ENCODE data around the gene SKI.
A peak's percentile ranks its signal among the peaks of the same experiment; 100 is the strongest.

SKI gene

GRCh38 chr1:2229037-2229864 lies 1.1 kb downstream of the SKI start:
- in situ Hi-C loops (cut with HindIII; ENCODE audit: low sequenced_read_pairs) = no loop called here
- DNase-seq (ENCODE audit: low read depth) = no peak
- peak overlapping the region; percentile 88 for H3K4me3 ChIP-seq (ENCODE audit: low read depth, low read length)
- TF ChIP-seq, protein P1, sequence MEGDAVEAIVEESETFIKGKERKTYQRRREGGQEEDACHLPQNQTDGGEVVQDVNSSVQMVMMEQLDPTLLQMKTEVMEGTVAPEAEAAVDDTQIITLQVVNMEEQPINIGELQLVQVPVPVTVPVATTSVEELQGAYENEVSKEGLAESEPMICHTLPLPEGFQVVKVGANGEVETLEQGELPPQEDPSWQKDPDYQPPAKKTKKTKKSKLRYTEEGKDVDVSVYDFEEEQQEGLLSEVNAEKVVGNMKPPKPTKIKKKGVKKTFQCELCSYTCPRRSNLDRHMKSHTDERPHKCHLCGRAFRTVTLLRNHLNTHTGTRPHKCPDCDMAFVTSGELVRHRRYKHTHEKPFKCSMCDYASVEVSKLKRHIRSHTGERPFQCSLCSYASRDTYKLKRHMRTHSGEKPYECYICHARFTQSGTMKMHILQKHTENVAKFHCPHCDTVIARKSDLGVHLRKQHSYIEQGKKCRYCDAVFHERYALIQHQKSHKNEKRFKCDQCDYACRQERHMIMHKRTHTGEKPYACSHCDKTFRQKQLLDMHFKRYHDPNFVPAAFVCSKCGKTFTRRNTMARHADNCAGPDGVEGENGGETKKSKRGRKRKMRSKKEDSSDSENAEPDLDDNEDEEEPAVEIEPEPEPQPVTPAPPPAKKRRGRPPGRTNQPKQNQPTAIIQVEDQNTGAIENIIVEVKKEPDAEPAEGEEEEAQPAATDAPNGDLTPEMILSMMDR (IDR thresholded peaks at IDR 0.05; ENCODE audit: low read depth, low read length, missing control alignments) = no peak

DNA sequence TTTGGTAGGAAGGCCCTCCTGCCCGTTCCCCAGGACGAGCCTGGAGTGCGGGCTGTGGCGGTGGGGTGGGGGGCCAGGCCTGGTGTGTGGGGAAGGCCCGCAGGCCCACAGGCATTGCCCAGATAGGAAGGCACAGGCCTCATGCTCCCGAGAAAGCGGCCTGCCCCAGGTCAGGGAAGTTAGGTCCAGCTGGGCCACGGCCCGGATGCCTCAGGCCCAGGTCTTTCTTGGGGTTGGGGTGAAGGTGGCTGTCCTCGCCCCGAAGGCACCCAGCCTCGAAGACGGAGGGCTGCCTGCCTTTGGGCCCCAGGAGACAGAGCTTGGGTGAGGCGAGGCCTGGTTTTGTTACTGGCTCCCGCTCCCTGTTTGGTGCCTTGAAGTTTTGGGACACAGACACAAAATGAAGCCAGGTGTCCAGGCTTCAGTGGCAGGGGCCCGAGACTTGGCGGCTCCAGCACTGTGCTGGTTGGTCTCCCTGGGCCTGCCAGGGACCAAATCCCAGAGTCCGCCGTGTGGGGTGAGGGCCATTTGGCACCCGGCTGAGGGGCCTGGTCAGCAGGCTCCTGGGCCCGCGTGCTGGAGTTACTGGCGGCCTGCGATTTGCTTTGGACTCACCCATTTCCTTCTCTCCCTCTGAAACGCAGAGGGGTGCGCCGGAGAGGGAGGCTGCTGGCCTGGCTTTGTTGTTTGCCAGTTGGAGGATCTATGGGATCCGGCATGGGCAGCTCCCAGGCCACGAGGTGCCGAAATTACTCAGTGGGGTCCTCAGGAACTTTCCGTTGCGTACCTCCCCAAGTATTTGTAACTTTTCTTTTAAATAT lies 2.0 kb downstream of the SKI start:
- DNase-seq (ENCODE audit: low read depth) = no peak
- in situ Hi-C loops (cut with HindIII; ENCODE audit: low sequenced_read_pairs) = no loop called here
- TF ChIP-seq, protein P1 (IDR thresholded peaks at IDR 0.05; ENCODE audit: low read depth, low read length, missing control alignments) = no peak
- H3K4me3 ChIP-seq (ENCODE audit: low read depth, low read length) = peak overlapping the region; percentile 88

- no peak for DNase-seq (ENCODE audit: low read depth)
- TF ChIP-seq, protein P1 (IDR thresholded peaks at IDR 0.05; ENCODE audit: low read depth, low read length, missing control alignments) = no peak
- H3K4me3 ChIP-seq (ENCODE audit: low read depth, low read length) = peak overlapping the region; percentile 88
- in situ Hi-C loops (cut with HindIII; ENCODE audit: low sequenced_read_pairs) = no loop called here
Observed at GRCh38 chr1:2230781-2231531, 2.8 kb downstream of the SKI start.

DNA sequence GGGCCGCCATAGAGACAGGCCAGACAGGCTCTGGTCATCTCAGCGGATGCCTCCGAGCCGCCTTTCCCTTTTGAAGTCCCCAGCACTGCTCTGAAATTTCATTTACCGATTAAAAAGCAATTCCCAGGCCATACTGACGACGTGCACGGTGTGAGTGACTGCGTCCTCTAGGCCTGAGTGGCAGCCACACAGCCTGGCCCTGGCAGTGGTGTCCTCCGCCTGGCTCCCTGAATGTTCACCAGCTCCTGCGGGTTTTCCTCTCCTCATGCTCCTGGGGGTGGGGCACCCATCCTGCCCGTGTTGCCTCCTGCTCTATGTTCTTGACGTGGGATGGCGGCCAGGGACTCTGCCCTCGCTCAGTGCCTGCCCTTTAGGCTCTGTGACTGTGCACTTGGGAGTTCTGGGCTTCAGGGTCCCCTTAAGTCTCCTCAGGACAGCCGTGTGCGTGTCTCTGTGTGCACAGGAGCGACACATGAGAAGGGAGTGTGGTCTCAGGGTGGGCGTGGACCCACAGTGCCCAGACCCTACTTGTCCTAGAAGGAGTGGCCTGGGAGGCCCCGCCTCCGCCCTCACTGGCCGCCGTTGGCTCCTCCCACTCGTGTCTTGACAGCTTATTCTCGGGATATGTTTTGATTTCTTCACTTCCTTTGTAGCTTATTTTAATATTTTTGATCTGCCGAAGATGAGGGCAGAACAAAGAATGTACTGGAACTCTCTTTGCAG lies 3.6 kb downstream of the SKI start:
- in situ Hi-C loops (cut with HindIII; ENCODE audit: low sequenced_read_pairs) = no loop called here
- TF ChIP-seq, protein P1 (IDR thresholded peaks at IDR 0.05; ENCODE audit: low read depth, low read length, missing control alignments) = no peak
- H3K4me3 ChIP-seq (ENCODE audit: low read depth, low read length) = peak overlapping the region; percentile 88
- no peak for DNase-seq (ENCODE audit: low read depth)

DNA sequence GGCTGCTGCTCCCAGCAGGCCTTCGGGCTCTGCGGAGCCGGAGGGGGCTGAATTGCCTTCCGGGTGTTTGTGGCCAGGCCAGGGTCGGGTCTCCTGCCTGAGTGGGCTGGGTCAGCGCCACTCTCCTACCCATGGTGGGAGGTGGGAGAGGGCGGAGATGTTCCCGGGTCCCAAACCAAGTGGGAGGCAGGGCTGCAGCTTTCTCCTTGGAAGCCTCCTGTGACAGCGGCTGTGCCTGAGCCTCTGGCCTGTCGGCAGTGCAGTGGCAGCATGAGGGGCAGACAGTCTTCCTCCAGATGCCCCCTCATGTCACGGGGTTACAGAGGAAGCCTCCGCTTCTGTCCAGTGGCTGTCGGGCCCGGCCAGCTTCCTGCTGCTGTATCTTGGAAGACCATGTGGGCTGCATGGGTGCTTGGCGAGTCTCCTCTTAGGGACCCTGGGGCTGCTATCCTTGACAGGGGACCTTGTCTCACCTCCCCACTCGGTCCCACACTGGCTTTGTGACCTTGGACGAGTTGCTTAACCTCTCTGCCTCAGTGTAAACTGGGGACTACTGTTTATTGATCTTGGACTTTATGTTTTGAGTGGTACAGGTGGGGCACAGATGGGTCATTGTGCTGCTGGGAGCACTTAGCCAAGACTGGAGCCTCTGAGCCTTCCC lies 4.3 kb downstream of the SKI start:
- in situ Hi-C loops (cut with HindIII; ENCODE audit: low sequenced_read_pairs) = no loop called here

More for the DNA sequence above, 4.3 kb downstream of the SKI start:
- no peak for DNase-seq (ENCODE audit: low read depth)
- H3K4me3 ChIP-seq (ENCODE audit: low read depth, low read length) = peak overlapping the region; percentile 88
- TF ChIP-seq, protein P1 (IDR thresholded peaks at IDR 0.05; ENCODE audit: low read depth, low read length, missing control alignments) = no peak

All from astrocyte of the cerebellum (primary cell).